Sigmoid colon (tissue), 4 donors: ENCODE measurements around the gene TRIM54.

Experiments
- EP300 ChIP-seq, 4 donors: sonication (generic); formaldehyde crosslinking; IDR thresholded peaks; one replicate each; pipeline ENCODE4 v1.6.1; 2017; ENCODE audit warnings: antibody characterized with exemption in 4 of 4
- POLR2A ChIP-seq, 2 donors: fragments of 450-650 bp; IDR thresholded peaks; one replicate each; pipeline ENCODE4 v1.6.1; 2016; ENCODE audit warnings: antibody characterized with exemption in 2 of 2, mild to moderate bottlenecking in 2 of 2, moderate library complexity in 2 of 2
- POLR2AphosphoS5 ChIP-seq, 4 donors: sonication (generic); formaldehyde crosslinking; IDR thresholded peaks; one replicate each; pipeline ENCODE4 v1.6.1; 2017; ENCODE audit warnings: antibody characterized with exemption in 4 of 4
- TF ChIP-seq, protein P1 (sequence below), 4 experiments: fragments of 450-650 bp in 3 of 4; fragments of 200-600 bp in 1 of 4; IDR thresholded peaks; one replicate each; pipeline ENCODE4 v1.5.1; 2016 to 2019; ENCODE audit warnings: antibody characterized with exemption in 4 of 4, mild to moderate bottlenecking in 3 of 4, moderate library complexity in 2 of 4

DNA sequence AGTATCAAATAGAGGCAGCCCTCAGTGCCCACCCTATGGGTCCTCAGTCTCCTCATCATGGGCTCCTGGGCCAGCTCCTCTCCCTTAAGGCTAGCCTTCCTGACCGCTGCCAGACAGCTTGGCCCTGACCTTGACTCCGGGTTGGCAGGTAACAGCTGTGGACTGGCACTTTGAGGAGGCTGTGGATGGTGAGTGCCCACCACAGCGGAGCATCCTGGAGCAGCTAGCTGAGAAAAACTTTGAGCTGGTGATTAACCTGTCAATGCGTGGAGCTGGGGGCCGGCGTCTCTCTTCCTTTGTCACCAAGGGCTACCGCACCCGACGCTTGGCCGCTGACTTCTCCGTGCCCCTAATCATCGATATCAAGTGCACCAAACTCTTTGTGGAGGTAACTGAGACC, 46.1 kb upstream of the TRIM54 start:
- TF ChIP-seq, protein P1, sequence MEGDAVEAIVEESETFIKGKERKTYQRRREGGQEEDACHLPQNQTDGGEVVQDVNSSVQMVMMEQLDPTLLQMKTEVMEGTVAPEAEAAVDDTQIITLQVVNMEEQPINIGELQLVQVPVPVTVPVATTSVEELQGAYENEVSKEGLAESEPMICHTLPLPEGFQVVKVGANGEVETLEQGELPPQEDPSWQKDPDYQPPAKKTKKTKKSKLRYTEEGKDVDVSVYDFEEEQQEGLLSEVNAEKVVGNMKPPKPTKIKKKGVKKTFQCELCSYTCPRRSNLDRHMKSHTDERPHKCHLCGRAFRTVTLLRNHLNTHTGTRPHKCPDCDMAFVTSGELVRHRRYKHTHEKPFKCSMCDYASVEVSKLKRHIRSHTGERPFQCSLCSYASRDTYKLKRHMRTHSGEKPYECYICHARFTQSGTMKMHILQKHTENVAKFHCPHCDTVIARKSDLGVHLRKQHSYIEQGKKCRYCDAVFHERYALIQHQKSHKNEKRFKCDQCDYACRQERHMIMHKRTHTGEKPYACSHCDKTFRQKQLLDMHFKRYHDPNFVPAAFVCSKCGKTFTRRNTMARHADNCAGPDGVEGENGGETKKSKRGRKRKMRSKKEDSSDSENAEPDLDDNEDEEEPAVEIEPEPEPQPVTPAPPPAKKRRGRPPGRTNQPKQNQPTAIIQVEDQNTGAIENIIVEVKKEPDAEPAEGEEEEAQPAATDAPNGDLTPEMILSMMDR (IDR thresholded peaks at IDR 0.05) = no peak
- TF ChIP-seq POLR2A (IDR thresholded peaks at IDR 0.05) = no peak
- TF ChIP-seq POLR2AphosphoS5 (IDR thresholded peaks at IDR 0.05) = no peak
- no peak for TF ChIP-seq EP300 (IDR thresholded peaks at IDR 0.05)
